ENCODE data around the gene IFIT5.
A peak's percentile ranks its signal among the peaks of the same experiment; 100 is the strongest.

Gene IFIT5

GRCh38 chr10:89373916-89374711, 40.3 kb upstream of the IFIT5 start:
- no peak for TF ChIP-seq CTCF (IDR thresholded peaks at IDR 0.05; ENCODE audit: low read depth, low read length)
- peak; percentile 91 for DNase-seq (ENCODE audit: low read depth, low spot score)
- in situ Hi-C loops (cut with HindIII; ENCODE audit: low sequenced_read_pairs), result no loop called here
- no peak overlapping the region for H3K4me3 ChIP-seq (ENCODE audit: low read depth, low read length)

- H3K4me3 ChIP-seq (ENCODE audit: low read depth, low read length), result no peak overlapping the region
- no peak for TF ChIP-seq CTCF (IDR thresholded peaks at IDR 0.05; ENCODE audit: low read depth, low read length)
- in situ Hi-C loops (cut with HindIII; ENCODE audit: low sequenced_read_pairs), result no loop called here
- no peak for DNase-seq (ENCODE audit: low read depth, low spot score)
Observed at GRCh38 chr10:89374713-89375141, 39.6 kb upstream of the IFIT5 start.

GRCh38 chr10:89377705-89378637, 36.4 kb upstream of the IFIT5 start, which contains the start of gene IFIT1B:
TSS of gene IFIT1B (plus strand) at chr10:89378056. CDS start at chr10:89378136, 80 bp downstream.
- TF ChIP-seq CTCF (IDR thresholded peaks at IDR 0.05; ENCODE audit: low read depth, low read length), result no peak
- in situ Hi-C loops (cut with HindIII; ENCODE audit: low sequenced_read_pairs), result no loop called here
- no peak for DNase-seq (ENCODE audit: low read depth, low spot score)
- H3K4me3 ChIP-seq (ENCODE audit: low read depth, low read length), result no peak within 1 kb of the TSS

GRCh38 chr10:89379103-89379502, 35.3 kb upstream of the IFIT5 start:
- in situ Hi-C loops (cut with HindIII; ENCODE audit: low sequenced_read_pairs), result no loop called here
- no peak for DNase-seq (ENCODE audit: low read depth, low spot score)
- H3K4me3 ChIP-seq (ENCODE audit: low read depth, low read length), result no peak overlapping the region
- TF ChIP-seq CTCF (IDR thresholded peaks at IDR 0.05; ENCODE audit: low read depth, low read length), result no peak

GRCh38 chr10:89382757-89383156, 31.6 kb upstream of the IFIT5 start:
- no peak for TF ChIP-seq CTCF (IDR thresholded peaks at IDR 0.05; ENCODE audit: low read depth, low read length)
- no peak overlapping the region for H3K4me3 ChIP-seq (ENCODE audit: low read depth, low read length)
- in situ Hi-C loops (cut with HindIII; ENCODE audit: low sequenced_read_pairs), result no loop called here
- no peak for DNase-seq (ENCODE audit: low read depth, low spot score)

- in situ Hi-C loops (cut with HindIII; ENCODE audit: low sequenced_read_pairs), result no loop called here
- H3K4me3 ChIP-seq (ENCODE audit: low read depth, low read length), result no peak overlapping the region
- no peak for DNase-seq (ENCODE audit: low read depth, low spot score)
- no peak for TF ChIP-seq CTCF (IDR thresholded peaks at IDR 0.05; ENCODE audit: low read depth, low read length)
Observed at GRCh38 chr10:89384474-89385340, 29.7 kb upstream of the IFIT5 start.

All from astrocyte of the spinal cord (primary cell).